Parathyroid adenoma (tissue), 2 donors: Measurements from ENCODE around the gene PELO.
A peak's percentile ranks its signal among the peaks of the same experiment; 100 is the strongest.
"Not testable (repeated sequence)": the region's sequence is repeated elsewhere in the genome, so short reads cannot be mapped to it uniquely, and the experiment has no call there.

Source experiments
- H2AFZ ChIP-seq: fragments of 300-600 bp; sonication (generic); one replicate; pipeline ENCODE4 v1.7.0; 2017; ENCODE audit warnings: antibody characterized with exemption, mild to moderate bottlenecking
- H3K27ac ChIP-seq: fragments of 300-600 bp; sonication (generic); one replicate; pipeline ENCODE4 v1.7.0; 2017
- H3K27me3 ChIP-seq: fragments of 300-600 bp; sonication (generic); one replicate; pipeline ENCODE4 v1.7.0; 2017; ENCODE audit warnings: low read length; ENCODE audit not compliant: control insufficient read depth, insufficient read depth
- H3K36me3 ChIP-seq: fragments of 300-600 bp; sonication (generic); one replicate; pipeline ENCODE4 v1.7.0; 2017; ENCODE audit warnings: low read length; ENCODE audit not compliant: control insufficient read depth, insufficient read depth
- H3K4me1 ChIP-seq: fragments of 300-600 bp; sonication (generic); one replicate; pipeline ENCODE4 v1.7.0; 2017; ENCODE audit warnings: control low read depth
- H3K4me2 ChIP-seq: fragments of 300-600 bp; sonication (generic); one replicate; pipeline ENCODE4 v1.7.0; 2017; ENCODE audit warnings: low read length
- H3K4me3 ChIP-seq: fragments of 300-600 bp; sonication (generic); one replicate; pipeline ENCODE4 v1.7.0; 2017; ENCODE audit warnings: low read depth, low read length
- H3K79me2 ChIP-seq: fragments of 300-600 bp; sonication (generic); one replicate; pipeline ENCODE4 v1.7.0; 2017; ENCODE audit warnings: control low read depth
- H3K9ac ChIP-seq: fragments of 300-600 bp; sonication (generic); one replicate; pipeline ENCODE4 v1.7.0; 2017; ENCODE audit warnings: mild to moderate bottlenecking
- H3K9me3 ChIP-seq: fragments of 300-600 bp; sonication (generic); one replicate; pipeline ENCODE4 v1.7.0; 2017; ENCODE audit warnings: low read length; ENCODE audit not compliant: control insufficient read depth
- TF ChIP-seq, protein P1 (sequence below): fragments of 300-600 bp; sonication (generic); IDR thresholded peaks from one replicate; pipeline ENCODE4 v1.7.0; 2017; ENCODE audit warnings: antibody characterized with exemption, mild to moderate bottlenecking
- donor health status: primary hyperparathyroidism.

PELO gene

GRCh38 chr5:52814352-52815148 lies 26.8 kb downstream of the PELO start:
- TF ChIP-seq, protein P1, sequence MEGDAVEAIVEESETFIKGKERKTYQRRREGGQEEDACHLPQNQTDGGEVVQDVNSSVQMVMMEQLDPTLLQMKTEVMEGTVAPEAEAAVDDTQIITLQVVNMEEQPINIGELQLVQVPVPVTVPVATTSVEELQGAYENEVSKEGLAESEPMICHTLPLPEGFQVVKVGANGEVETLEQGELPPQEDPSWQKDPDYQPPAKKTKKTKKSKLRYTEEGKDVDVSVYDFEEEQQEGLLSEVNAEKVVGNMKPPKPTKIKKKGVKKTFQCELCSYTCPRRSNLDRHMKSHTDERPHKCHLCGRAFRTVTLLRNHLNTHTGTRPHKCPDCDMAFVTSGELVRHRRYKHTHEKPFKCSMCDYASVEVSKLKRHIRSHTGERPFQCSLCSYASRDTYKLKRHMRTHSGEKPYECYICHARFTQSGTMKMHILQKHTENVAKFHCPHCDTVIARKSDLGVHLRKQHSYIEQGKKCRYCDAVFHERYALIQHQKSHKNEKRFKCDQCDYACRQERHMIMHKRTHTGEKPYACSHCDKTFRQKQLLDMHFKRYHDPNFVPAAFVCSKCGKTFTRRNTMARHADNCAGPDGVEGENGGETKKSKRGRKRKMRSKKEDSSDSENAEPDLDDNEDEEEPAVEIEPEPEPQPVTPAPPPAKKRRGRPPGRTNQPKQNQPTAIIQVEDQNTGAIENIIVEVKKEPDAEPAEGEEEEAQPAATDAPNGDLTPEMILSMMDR = no peak
- Histone ChIP-seq H3K4me1 (peaks cover 13% of the 10 kb centered on the region), H3K27me3 (no peaks in the 10 kb centered on the region), H3K36me3 (no peaks in the 10 kb centered on the region), H3K9ac (no peak overlapping the region), H3K9me3 (no peaks in the 10 kb centered on the region), H2AFZ (no peak overlapping the region), H3K27ac (peak overlapping the region; percentile 13), H3K79me2 (peaks cover 59% of the 10 kb centered on the region), H3K4me2 (no peak overlapping the region), H3K4me3 (no peak overlapping the region)

DNA sequence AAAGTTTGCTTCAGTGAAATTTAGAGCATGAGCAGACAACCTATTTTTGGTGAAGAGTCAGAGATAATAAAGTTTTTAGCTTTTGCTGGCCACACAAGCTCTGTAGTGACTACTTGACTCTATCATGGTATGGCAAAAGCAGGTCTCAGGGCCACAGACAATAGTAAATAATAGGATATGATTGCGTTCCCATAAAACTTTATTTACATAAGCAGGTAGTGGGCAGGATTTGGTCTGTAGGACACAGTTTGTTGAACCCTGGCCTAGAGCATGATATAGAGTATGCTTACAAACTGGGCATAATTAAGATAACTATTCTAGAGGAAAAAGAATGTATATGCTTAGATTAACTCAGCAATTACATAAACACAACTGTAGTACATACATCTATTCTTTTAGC lies 30.1 kb downstream of the PELO start:
- Histone ChIP-seq H3K27ac (no peak overlapping the region), H3K27me3 (no peaks in the 10 kb centered on the region), H3K79me2 (peaks cover 59% of the 10 kb centered on the region), H2AFZ (no peak overlapping the region), H3K4me1 (peaks cover 17% of the 10 kb centered on the region), H3K9me3 (no peaks in the 10 kb centered on the region), H3K36me3 (no peaks in the 10 kb centered on the region), H3K4me2 (no peak overlapping the region), H3K4me3 (no peak overlapping the region), H3K9ac (no peak overlapping the region)
- TF ChIP-seq, protein P1 = no peak

DNA sequence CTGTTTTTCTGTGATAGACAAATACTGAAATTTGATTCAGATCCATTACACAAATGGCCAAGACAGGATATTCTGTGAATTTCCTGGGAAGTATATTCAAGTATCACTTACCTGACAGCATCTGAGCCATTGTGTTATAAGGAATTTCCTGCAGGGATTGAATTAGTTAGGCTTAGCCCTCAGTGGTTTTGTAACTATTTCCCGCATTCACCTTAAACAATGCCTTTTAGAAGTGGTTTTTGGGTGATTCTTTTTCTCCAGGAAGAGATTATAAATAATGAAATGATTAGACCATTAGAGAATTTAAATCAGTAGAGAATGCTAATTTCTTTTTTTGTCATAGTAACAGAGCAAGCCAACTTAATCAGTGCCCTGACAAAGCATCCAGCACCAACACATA lies 30.6 kb downstream of the PELO start:
- TF ChIP-seq, protein P1 = no peak
- no peak overlapping the region for H2AFZ ChIP-seq
- H3K27me3 ChIP-seq = no peaks in the 10 kb centered on the region
- H3K4me3 ChIP-seq = no peak overlapping the region
- H3K9ac ChIP-seq = no peak overlapping the region
- peaks cover 60% of the 10 kb centered on the region for H3K79me2 ChIP-seq
- H3K36me3 ChIP-seq = no peaks in the 10 kb centered on the region
- no peak overlapping the region for H3K27ac ChIP-seq
- H3K4me2 ChIP-seq = no peak overlapping the region
- H3K9me3 ChIP-seq = no peaks in the 10 kb centered on the region
- H3K4me1 ChIP-seq = peaks cover 17% of the 10 kb centered on the region

DNA sequence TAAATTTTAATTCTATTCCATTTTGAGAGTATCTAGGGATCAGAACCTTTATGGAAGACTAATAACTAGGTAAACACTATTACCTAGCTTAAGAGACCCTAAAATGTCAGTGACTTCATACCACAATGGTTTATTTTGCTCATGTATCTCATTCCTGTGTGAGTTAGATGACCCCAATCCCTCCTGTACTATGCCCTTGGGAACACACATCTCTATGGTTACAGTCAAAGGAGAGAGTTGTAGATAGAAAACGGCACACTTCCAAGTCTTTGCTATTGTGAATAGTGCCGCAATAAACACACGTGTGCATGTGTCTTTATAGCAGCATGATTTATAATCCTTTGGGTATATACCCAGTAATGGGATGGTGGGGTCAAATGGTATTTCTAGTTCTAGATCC lies 31.1 kb downstream of the PELO start:
- Histone ChIP-seq H3K79me2 (peaks cover 59% of the 10 kb centered on the region), H3K4me1 (peaks cover 17% of the 10 kb centered on the region)
- H3K9me3 ChIP-seq, H2AFZ ChIP-seq, H3K9ac ChIP-seq, H3K27me3 ChIP-seq, H3K4me3 ChIP-seq, H3K36me3 ChIP-seq, H3K4me2 ChIP-seq, H3K27ac ChIP-seq: not testable (repeated sequence)

GRCh38 chr5:52821901-52822300 lies 34.2 kb downstream of the PELO start:
- no peaks in the 10 kb centered on the region for H3K9me3 ChIP-seq
- no peak overlapping the region for H3K9ac ChIP-seq
- H3K27me3 ChIP-seq = no peaks in the 10 kb centered on the region
- TF ChIP-seq, protein P1 = no peak
- peaks cover 20% of the 10 kb centered on the region for H3K4me1 ChIP-seq
- H3K79me2 ChIP-seq = peaks cover 53% of the 10 kb centered on the region
- no peak overlapping the region for H2AFZ ChIP-seq
- H3K4me3 ChIP-seq = no peak overlapping the region
- H3K27ac ChIP-seq = peak overlapping the region; percentile 22
- no peaks in the 10 kb centered on the region for H3K36me3 ChIP-seq
- H3K4me2 ChIP-seq = no peak overlapping the region
